SHP77 treated with DMSO at 0.1 percent for 48 hours (cell line): ENCODE data around the gene FOXP1.

ENCODE experiments used
- DNase-seq: peaks from one replicate; lab custom pipeline; 2025; lab: John Stamatoyannopoulos, UW

Gene FOXP1

DNA sequence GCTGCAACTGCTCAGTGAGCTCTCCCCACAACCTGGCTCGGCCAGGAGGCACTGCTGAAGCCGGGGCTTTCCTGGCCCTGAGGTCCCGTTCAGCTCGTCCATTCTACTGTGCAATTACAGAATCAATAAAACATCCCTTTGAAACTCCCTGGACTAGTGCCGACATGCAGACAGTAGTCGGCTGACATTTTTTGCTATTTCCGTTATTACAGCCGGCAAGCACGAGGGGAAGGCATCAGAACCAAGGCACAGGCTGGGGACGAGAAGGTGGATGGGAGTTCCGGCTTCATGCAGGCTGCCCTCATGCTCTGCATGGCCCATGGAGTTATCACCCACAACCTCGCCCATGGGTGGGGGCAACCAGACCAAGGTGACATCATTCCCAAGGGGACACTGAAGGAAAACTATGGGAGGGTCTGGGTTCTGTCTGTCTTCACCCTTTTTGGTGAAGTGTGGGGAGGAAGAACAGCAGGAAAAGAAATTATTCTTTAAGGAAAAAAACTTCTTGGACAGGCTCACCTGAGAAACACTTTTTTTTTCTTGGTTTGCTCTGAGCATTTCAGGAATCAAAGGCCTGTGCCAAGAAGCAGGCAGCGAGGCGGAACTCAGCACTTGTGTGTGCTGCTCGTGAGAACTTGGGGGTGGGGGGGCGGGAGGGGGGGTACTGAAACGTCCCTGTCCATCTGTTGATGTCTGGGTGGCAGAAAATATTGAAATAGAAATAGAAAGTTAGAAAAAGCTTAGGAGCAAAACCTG, 154.5 kb downstream of the FOXP1 start:
- DNase-seq = no peak

DNA sequence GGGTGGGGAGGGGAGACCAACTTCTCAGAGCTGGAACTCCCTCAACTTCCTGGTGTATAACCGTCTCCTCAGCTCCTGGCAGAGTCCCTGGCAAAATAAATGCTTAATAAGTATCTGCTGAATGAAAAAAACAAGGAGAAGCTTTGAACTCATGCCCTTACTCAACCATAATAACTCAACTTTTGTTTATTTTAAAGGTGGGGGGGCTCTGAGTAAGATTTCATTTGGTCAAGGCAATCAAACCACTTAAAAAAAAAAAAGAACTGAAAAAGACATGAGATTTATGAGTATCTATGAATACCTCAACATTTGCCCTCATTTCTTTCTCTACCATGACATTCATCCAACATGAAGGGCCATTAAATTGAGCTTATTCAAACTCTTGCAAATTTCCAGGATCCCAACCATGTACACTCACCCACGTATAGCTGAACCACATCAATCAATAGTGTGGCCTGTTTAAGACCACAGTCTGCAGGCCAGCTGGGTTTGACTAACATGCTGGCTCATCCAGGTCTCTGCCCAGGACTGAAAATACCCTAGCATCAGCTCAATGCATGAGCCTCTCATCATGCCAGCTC, 157.9 kb downstream of the FOXP1 start:
- DNase-seq = no peak

DNA sequence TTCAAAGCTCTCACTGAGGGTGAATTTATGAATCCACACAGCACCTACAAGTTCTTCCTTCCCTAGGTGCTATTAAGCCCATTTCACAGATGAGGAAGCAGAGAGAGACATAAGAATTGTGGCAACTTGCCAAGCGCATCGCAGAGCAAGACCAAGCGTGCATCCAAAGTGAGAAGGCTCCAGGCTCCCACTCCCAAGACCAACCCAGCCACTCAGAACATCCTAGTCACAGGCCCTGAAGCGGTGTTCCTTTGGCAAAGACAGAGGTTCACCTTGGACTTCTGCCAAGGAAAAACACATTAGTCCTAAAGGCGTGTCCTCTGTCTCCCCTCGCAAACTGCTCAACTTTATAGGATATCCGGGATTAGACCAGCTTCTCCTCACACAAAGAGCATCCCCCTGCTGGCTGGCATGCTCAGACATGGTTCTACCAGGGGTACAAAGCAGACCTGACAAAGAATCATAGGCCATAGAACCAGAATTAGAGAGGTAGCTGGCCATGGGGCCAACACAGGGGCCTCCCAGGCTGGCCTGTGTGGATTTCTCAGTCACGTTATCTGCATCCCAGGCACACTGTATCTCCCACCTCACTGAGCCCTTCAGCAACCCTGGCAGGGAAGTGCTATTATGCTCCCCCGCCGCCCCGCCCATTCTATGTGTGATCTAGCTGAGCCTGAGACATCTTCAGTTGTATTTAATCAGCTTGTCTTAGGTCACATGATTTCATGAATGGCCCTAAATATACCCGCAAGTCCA, 160.2 kb downstream of the FOXP1 start:
- peak; percentile 59 for DNase-seq

DNA sequence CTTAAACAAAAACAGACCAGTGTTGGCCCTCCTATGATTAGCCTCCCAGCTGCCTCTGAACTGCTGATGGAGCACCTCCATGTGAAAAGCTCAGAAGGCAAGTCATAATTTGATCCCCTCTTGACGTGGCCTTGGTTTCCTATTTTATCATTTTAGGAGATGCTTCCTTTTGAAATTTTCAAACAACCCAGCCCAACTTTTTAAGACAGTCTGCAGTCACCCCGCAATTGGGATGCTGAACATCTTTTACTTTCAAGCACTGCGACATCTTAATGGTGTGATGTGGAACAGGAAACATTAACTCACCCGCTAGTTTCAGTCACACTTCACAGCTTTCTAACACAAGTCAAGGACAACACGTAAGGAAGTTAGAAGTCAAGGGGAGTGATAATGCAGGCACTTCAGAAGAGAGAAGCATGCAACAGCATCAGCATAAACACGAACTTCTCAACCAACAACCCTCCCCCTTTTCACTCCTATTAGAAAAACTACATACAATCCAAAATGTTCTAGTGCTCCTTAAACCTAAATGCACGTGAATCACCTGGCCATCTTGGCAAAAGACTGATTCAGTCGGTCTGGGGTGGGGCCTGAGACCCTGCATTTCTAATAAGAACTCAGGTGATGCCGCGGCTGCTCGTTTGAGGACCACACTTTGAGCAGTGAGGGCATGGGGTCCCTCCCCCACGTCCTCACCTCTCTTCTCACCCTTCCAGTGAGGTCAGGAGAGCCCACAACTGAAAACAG, 161.5 kb downstream of the FOXP1 start:
- DNase-seq = no peak

DNA sequence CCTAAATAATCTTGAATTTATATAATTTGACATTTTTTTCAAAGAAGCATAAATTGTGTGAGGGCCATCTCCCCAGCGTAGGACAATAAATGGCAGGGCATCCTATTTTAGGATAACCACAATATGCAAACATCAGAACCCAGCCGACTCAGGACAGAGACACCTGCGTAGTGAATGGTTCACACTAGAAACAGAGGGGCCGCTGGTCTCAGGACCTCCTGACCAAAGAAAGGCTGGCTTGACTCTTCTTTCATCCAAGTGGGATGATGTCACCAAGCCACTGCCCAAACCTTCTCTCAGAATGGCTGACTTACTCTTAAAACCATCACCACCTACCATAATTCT, 162.1 kb downstream of the FOXP1 start:
- DNase-seq = no peak

DNA sequence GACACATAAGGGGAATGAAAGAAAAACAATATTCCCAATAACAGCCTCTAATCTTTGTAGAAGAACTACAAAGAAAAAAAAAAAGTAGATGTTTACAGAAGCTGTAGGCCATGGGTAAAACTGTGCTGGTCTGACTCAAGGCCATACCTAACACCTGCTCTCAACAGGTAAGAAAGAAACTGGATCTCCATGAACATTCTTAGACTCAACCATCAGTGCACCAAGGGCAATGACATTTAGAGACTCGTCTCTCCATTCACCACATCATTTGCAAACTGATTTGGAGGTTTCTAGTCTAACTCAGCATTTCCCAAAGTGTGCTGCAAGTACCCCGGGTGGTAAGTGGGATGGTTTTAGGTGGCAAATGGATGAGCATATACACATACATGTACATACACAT, 164.2 kb downstream of the FOXP1 start:
- no peak for DNase-seq

DNA sequence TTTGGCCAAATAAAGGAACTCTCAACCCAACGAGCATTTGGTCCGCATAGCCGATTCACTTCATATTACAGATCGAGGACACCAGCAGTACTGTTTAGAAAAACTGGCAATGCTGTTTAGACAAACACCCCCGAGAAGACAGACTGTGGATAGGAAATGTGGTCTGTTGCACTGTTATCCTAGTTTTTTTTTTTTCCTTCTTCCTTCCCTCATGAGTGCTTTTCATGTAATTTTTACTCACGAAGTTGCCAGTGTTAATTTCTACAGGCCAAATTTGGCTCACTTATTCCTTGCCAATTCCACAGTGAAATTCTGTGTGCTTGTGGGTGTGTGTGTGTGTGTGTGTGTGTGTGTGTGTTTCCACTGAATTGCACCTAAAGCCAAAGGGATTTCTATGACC, 165.7 kb downstream of the FOXP1 start:
- no peak for DNase-seq

DNA sequence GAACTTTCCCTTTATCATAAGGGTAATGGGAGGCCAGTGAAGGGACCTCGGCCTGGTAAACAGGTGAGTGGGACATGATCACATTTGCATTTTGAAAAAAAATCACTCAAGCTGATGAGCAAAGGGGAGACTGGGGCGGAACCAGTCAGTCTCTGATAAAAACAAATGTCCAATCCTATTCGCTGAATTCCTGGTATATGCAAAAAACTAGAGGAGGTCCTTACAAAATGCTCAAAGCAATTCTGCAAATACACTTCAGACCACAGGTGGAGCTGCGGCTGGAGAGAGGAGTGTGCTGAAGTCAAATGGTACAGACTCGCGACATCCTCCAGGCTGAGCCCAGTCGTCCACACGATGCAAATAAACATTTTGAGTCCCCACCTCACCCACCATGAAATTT, 166.7 kb downstream of the FOXP1 start:
- no peak for DNase-seq

DNA sequence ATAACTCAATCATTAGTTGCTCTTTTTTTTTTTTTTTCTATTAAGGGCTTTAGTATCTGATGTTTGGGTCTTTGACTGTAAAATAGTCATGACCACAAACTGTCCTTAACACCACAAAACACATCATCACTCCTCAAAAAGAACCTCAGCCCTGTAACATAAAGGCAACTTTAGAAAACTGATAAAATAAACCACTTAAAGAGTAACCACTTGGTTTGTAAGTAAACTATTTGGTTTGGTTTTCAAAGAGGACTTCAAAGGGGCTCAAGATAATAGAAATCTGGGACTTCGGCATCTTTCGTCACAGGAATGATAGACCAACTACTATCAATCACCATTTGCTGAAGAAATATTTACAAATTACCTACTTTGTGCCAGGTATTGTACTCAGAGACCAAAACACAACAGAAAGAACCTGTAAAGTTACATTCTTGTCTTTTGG, 167.8 kb downstream of the FOXP1 start:
- DNase-seq = no peak

DNA sequence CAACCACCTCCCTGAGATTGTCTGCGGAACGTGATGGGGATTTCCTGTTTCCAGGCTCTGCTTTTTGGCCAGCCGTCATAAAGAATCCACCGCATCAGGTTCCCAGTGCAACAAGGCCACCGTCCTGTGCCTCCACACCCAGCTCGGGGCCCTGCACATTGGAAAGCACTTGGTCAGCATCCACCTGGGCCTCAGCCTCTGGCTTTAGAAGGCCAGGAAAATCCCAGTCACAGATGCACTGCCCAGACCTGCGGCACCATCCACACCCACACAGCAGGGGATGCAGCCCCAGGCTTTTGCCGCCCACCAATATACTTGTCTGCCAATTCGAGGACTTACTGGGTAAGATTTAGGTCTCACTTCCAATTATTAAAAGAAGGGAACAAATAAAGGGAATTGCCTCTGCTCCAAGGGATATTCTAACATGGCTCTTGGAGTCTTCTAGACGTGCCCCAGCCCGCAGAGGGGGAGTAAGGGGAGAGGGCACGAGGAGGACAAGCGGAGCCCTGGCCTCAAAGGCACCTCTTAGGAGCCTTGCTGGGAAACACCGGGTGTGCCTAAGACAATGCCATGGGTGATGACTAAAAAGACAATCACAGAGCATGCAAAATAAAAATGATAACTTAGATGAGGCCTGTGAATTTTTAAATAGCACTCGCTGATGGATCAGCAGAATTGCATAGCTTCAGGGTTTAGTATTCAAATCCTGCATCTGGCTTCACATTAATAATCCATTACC, 169.2 kb downstream of the FOXP1 start:
- DNase-seq = no peak

DNA sequence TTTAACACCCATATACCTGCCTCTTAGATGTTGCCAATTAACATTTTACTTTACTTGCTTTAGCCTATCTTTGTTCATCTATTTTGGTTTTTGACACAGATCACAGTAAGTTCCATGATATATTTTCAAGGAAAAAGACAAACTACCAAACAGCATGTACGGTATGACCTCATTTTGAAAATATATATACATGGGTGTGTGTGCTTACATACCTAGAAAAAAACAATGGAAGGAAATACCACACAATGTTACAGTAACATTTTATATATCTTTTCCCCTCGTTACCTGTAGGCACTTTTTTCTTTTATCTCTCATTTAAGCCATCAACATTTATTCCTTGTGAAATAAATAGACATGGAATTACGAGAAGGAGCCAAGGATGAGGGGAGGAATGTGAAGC, 170.0 kb downstream of the FOXP1 start:
- DNase-seq = no peak

DNA sequence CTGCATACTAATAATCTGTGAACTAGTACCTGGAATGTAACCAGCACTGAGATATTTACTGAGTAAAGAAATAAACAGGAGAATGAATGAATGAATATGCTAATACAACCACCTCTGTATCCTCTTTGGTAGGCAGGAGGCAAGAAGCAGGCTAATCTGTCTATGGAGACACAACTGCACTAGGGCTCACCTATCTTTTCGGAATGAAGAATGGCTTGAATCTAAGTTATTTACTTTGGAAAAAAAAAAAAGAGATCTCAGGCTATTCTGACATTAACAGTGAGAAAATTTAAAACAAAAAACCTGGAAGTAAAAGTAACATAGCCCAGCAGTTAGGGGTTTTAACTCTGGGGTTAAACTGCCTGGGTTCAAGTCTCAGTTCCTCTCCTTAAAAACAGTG, 174.2 kb downstream of the FOXP1 start:
- DNase-seq = no peak

DNA sequence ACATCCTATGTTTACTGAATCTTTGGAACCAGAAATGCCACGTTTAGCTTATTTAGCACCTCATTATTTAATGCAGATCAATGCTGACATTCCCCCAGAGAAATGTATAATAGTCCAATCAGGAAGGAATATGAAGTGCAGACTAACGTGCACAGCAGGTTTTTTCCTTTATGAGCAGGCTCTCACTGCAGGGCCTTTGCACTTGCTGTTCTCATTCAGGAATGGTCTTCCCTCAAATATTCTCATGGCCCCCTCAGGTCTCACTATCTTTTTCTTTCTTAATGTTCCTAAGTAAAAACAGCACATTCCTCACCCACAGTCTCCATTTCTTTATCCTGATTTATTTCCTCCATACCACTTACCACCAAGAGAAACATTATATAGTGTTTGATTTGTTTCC, 174.6 kb downstream of the FOXP1 start:
- no peak for DNase-seq

DNA sequence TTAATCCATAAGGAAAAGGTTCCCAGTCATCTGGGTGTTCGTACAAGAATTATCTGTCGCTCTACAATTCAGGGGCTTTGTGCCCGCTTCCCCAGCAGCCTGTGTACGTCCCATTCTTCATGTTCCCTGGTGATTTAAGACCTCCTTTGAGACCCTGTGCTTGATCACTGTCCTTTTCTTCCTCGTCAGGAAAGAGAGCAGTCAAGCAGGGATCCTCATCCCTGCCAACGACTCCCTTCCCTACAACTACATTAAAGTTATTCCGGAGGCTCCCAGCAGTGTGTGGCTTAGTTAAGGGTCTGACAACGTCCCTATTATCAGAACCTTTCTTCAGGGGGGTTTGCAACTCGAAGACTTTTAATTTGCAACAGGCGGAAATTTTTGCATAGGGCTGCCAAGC, 175.7 kb downstream of the FOXP1 start:
- no peak for DNase-seq

DNA sequence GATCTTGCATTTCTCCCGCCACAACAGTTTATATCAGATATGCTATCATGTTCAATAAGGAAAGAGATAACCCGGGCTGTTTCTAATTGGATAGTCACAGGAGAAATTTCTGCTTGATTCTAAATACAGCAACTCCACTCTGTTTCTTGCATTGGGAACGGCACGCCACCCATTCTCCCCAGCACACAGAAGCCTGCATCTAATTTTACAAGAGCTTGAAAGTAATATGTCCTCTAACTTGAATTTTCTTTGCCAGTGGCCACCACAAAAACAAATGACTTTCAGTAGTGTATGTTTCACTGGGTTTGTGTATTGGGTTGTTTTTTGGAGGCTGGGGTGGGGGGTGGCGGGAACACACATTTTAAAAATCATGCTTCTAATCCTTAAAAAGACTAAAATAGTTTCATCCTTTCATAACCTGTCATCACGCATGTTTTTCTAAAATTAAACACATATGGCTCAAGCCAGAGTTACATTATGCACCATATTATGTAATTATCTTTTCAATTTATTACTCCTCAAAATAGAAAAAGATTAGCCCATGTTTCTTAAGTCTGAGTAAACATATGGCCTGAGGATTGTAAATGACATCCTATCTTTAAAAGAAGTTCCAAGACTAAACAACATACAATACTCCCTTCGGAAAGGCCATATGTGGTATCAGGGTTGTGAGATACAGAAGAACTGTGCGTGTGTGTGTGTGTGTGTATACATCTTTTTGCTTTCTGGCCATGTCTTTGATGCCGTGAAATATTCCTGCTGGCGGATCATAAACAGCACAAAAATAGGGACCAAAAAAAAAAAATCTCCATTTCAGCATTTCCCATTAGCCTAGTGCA, 176.3 kb downstream of the FOXP1 start:
- DNase-seq = no peak

DNA sequence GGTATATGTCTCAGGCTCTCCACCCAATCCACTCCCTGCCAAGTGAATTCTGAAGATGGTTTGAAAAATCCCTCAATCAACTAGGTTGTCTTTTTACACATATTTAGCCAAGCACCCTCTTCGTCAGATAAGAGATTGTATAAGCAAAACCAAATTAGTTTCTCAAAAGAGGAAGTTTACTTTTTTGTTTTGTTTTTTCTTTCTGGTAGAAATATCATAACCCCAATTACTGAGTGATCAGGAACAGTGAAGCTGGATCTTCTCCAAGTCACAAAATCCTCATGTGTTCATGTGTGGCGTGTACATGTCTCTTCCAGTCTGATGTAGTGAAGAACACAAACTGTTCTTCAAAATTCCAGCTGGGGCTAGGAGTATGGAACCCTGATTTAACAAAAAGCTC, 180.6 kb downstream of the FOXP1 start:
- no peak for DNase-seq

DNA sequence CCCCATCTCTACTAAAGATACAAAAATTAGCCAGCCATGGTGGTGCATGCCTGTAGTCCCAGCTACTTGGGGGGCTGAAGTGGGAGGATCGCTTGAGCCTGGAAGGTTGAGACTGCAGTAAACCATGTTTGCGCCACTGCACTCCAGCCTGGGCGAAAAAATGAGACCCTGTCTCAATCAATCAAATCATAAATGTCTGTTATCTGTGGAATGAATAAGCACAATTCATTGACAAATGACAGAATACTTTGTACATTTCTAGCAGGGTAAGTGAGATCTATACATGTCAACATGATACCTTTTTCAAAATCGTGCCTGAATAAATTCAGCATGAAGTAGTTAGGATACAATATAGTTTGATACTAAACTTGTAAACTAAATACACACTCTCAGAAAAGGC, 181.2 kb downstream of the FOXP1 start:
- DNase-seq = no peak

DNA sequence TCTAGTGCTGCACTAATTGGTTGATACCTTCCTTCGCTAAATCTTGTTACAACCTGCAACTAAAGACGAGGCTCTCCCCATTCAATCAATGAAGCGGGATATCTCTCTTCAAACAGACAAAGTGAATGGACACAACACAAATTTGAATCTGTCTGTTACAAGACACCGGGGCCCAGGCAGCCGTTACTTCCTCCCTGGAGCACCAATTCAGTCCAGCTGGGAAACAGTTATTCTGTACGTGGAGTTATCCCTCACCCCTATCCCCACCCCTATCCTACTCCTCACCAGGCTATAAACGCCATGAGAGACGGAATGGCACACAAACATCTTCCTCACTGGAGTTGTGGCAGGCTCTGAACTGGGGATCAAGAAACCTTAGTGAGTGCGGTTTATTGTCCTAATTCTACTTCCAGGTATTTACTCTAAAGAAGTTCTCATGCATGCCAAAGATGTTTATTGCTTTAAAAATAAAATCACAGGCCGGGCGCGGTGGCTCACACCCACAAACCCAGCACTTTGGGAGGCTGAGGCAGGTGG, 181.8 kb downstream of the FOXP1 start:
- no peak for DNase-seq

DNA sequence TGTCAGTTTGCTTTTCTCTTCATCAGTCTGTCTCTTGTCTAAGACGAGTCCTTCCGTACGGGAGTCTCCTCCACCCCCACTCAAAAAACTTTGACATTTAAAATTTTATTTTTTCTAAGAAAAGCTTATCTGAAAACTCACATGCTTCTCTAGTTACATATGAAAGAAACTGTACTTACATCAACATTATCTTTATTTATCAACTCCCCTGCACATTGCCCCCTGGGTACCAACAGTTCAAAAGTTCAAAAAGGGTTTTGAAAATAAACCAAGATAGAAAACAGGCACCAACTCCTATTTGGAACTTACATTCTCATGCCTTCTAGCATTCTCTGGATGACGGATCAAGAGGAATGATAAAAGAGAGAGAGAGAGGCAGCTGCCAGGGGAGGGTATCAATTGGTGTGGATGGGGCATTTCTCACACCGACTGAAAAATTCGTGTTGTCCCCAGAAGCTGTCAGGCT, 182.5 kb downstream of the FOXP1 start:
- no peak for DNase-seq

DNA sequence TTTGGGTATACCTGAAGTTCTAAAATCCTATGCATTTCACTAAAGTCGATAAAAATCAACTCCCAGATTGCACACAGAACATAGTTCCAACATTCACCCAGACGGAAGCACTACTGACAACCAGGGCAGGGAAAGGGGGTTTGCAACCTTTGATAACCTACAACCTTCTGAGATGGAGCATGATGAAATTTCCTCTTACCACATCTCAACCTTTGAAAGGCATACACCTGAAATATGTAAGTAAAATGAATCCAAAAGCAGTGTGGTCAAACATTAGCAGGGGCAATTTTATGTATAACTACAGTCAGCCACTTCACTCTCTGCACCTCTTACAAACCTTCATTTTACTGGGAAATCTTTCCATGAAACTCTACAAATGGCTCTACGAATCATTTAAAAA, 184.1 kb downstream of the FOXP1 start:
- no peak for DNase-seq
